PC-3 (cell line): Measurements from ENCODE around the gene TRIM16. TPM values are rescaled to one million over a fixed set of nuclear protein-coding genes. Genes with fewer than 3 reads are reported as not detected.

Source experiments
- ATAC-seq: fragments of 200-7000 bp; cut with Tn5 transposase; 2 replicates; pipeline ENCODE4 v1.9.1; 2020; ENCODE audit warnings: mild to moderate bottlenecking, moderate library complexity
- BruUV-seq: library from RNA; stranded (reverse); fragments of 400-500 nt; replicated peaks from 2 replicates; lab custom pipeline; 2021; lab: Mats Ljungman, UMichigan
- CTCF ChIA-PET: fragments of 300-600 bp; sonication (Branson Sonifier 250); formaldehyde crosslinking; loops from one replicate; lab custom pipeline; 2022; ENCODE audit warnings: antibody characterized with exemption; lab: Charles Lee
- POLR2A ChIA-PET: fragments of 300-600 bp; sonication (Branson Sonifier 250); formaldehyde crosslinking; loops from one replicate; lab custom pipeline; 2022; ENCODE audit warnings: antibody characterized with exemption; ENCODE audit not compliant: unreplicated experiment; lab: Charles Lee
- DNase-seq: peaks from one replicate; pipeline ENCODE4 v3.0.0-alpha.2; 2015
- H2AFZ ChIP-seq: fragments of 300-600 bp; sonication (generic); 2 replicates; pipeline ENCODE4 v1.6.0; 2016; ENCODE audit warnings: antibody characterized with exemption, low read length
- H3F3A ChIP-seq: fragments of 300-600 bp; sonication (generic); one replicate; pipeline ENCODE4 v1.6.0; 2017; ENCODE audit warnings: antibody characterized with exemption, low read length, control low read depth, mild to moderate bottlenecking; ENCODE audit not compliant: unreplicated experiment
- H3K27ac ChIP-seq: fragments of 300-600 bp; sonication (generic); 2 replicates; pipeline ENCODE4 v1.5.1; 2016; ENCODE audit warnings: mild to moderate bottlenecking, low read length
- H3K27me3 ChIP-seq: fragments of 300-600 bp; sonication (generic); 2 replicates; pipeline ENCODE4 v1.6.1; 2016; ENCODE audit warnings: low read length, mixed read lengths
- H3K36me3 ChIP-seq: fragments of 300-600 bp; sonication (generic); 2 replicates; pipeline ENCODE4 v1.6.1; 2016; ENCODE audit warnings: low read depth, mixed run types, low read length, mixed read lengths
- H3K4me1 ChIP-seq: fragments of 300-600 bp; sonication (generic); 2 replicates; pipeline ENCODE4 v1.5.1; 2016; ENCODE audit warnings: low read length; ENCODE audit not compliant: insufficient read depth
- H3K4me2 ChIP-seq: fragments of 300-600 bp; sonication (generic); 2 replicates; pipeline ENCODE4 v1.6.0; 2016; ENCODE audit warnings: low read length
- H3K4me3 ChIP-seq: fragments of 300-600 bp; sonication (generic); 2 replicates; pipeline ENCODE4 v1.5.1; 2016; ENCODE audit warnings: mild to moderate bottlenecking, low read length, mixed read lengths
- H3K79me2 ChIP-seq: fragments of 300-600 bp; sonication (generic); 2 replicates; pipeline ENCODE4 v1.6.1; 2017; ENCODE audit warnings: low read length, mixed read lengths
- H3K9ac ChIP-seq: fragments of 300-600 bp; sonication (generic); 2 replicates; pipeline ENCODE4 v1.6.0; 2016; ENCODE audit warnings: mild to moderate bottlenecking, low read length
- H3K9me2 ChIP-seq: fragments of 300-600 bp; sonication (generic); replicated peaks from 2 replicates; pipeline ENCODE4 v1.6.1; 2016; ENCODE audit warnings: mixed run types, low read length, mixed read lengths
- H3K9me3 ChIP-seq: fragments of 300-600 bp; sonication (generic); 2 replicates; pipeline ENCODE4 v1.6.1; 2016; ENCODE audit warnings: low read length, mixed read lengths
- H4K20me1 ChIP-seq: fragments of 300-600 bp; sonication (generic); 2 replicates; pipeline ENCODE4 v1.6.1; 2016; ENCODE audit warnings: low read length, mixed read lengths
- EZH2 ChIP-seq: fragments of 300-600 bp; sonication (generic); IDR thresholded peaks from one replicate; pipeline ENCODE4 v1.6.1; 2017; ENCODE audit warnings: antibody characterized with exemption, mild to moderate bottlenecking, low read length; ENCODE audit not compliant: unreplicated experiment
- EZH2phosphoT487 ChIP-seq: fragments of 300-600 bp; sonication (generic); IDR thresholded peaks from 2 replicates; pipeline ENCODE4 v1.6.1; 2018; ENCODE audit warnings: mild to moderate bottlenecking, antibody characterized with exemption, low read length, borderline replicate concordance
- intact Hi-C: fragments of 100-400 bp; cut with micrococcal nuclease; formaldehyde crosslinking; loops from 2 replicates; pipeline ENCODE4 v1.9.0; 2023
- total RNA-seq: library from RNA; depleted of rRNA; stranded (reverse); fragments of >200 nt; gene quantifications from 2 replicates; pipeline ENCODE4 v1.2.3, GENCODE V29; 2014
- TF ChIP-seq, protein P1 (sequence below): fragments of 300-600 bp; sonication (generic); conservative IDR thresholded peaks from 2 replicates; pipeline ENCODE4 v1.5.1; 2017; ENCODE audit warnings: antibody characterized with exemption, low read depth, mild to moderate bottlenecking, low read length

The TRIM16 gene
- total RNA-seq, 1 experiment from 2014 or later, result 76.6 TPM

- H3K4me1 ChIP-seq, result peaks cover 49% of the 10 kb centered on the region
- no peaks in the 10 kb centered on the region for H4K20me1 ChIP-seq
- H3K9me2 ChIP-seq, result no peaks in the 10 kb centered on the region
- H3K9ac ChIP-seq, result no peak overlapping the region
- no peaks in the 10 kb centered on the region for H3K79me2 ChIP-seq
- POLR2A ChIA-PET, result interaction anchor here (1.2 kb wide), 1 partner anchor 8 kb away, joined by 3 read pairs; no protein-coding TSS in a partner anchor
- no TSS peak for BruUV-seq
- H3K27me3 ChIP-seq, result no peaks in the 10 kb centered on the region
- H3K4me3 ChIP-seq, result no peak overlapping the region
- ATAC-seq, result no peak
- CTCF ChIA-PET, result no interaction called here
- H3F3A ChIP-seq, result peaks cover 19% of the 10 kb centered on the region
- no peak overlapping the region for H2AFZ ChIP-seq
- peak overlapping the region; percentile 96 for H3K27ac ChIP-seq
- TF ChIP-seq EZH2 (no peak), EZH2phosphoT487 (no peak)
- TF ChIP-seq, protein P1, sequence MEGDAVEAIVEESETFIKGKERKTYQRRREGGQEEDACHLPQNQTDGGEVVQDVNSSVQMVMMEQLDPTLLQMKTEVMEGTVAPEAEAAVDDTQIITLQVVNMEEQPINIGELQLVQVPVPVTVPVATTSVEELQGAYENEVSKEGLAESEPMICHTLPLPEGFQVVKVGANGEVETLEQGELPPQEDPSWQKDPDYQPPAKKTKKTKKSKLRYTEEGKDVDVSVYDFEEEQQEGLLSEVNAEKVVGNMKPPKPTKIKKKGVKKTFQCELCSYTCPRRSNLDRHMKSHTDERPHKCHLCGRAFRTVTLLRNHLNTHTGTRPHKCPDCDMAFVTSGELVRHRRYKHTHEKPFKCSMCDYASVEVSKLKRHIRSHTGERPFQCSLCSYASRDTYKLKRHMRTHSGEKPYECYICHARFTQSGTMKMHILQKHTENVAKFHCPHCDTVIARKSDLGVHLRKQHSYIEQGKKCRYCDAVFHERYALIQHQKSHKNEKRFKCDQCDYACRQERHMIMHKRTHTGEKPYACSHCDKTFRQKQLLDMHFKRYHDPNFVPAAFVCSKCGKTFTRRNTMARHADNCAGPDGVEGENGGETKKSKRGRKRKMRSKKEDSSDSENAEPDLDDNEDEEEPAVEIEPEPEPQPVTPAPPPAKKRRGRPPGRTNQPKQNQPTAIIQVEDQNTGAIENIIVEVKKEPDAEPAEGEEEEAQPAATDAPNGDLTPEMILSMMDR, result no peak
- H3K9me3 ChIP-seq, result no peaks in the 10 kb centered on the region
- peaks cover 14% of the 10 kb centered on the region for H3K36me3 ChIP-seq
- intact Hi-C loops, result no loop called here
- peak overlapping the region; percentile 74 for H3K4me2 ChIP-seq
- peak; percentile 52 for DNase-seq
Measured at GRCh38 chr17:15660077-15660476, 24.0 kb downstream of the TRIM16 start.

DNA sequence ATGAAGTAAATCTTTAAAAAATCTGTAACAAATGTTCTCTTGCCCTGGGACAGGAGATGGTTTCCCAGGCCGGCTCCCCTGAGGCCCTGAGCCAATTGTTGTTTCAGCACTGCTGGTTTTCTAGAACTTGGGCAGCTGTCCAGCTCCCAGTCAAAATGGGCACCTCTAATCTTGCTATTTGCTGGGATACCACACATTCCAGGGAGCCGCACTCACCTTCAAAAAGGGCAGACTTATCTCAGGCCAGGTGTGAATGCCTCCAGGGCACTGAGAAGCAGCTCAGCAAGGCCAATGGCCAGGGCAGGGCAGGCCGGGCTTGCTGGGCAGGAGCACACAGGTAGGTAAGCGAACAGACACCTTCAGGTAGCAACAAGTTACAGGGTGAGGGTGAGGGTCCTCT, 24.4 kb downstream of the TRIM16 start:
- POLR2A ChIA-PET, result interaction anchor here (1.2 kb wide), 1 partner anchor 8 kb away, joined by 3 read pairs; no protein-coding TSS in a partner anchor
- H3K4me1 ChIP-seq, result peaks cover 52% of the 10 kb centered on the region
- H2AFZ ChIP-seq, result no peak overlapping the region
- peak overlapping the region; percentile 96 for H3K27ac ChIP-seq
- peak overlapping the region; percentile 72; the same call in 1 of the 2 replicates for H3K9ac ChIP-seq
- no peaks in the 10 kb centered on the region for H3K9me2 ChIP-seq
- peaks cover 14% of the 10 kb centered on the region for H3K36me3 ChIP-seq
- ATAC-seq (peak; percentile 67), DNase-seq (peak; percentile 97)
- CTCF ChIA-PET, result no interaction called here
- TF ChIP-seq, protein P1, result no peak
- TF ChIP-seq EZH2 (no peak), EZH2phosphoT487 (no peak)
- H3K79me2 ChIP-seq, result no peaks in the 10 kb centered on the region
- peak overlapping the region; percentile 74 for H3K4me2 ChIP-seq
- intact Hi-C loops, result no loop called here
- BruUV-seq, result no TSS peak
- no peaks in the 10 kb centered on the region for H3K9me3 ChIP-seq
- no peaks in the 10 kb centered on the region for H3K27me3 ChIP-seq
- no peaks in the 10 kb centered on the region for H4K20me1 ChIP-seq
- H3K4me3 ChIP-seq, result no peak overlapping the region
- H3F3A ChIP-seq, result peaks cover 19% of the 10 kb centered on the region

DNA sequence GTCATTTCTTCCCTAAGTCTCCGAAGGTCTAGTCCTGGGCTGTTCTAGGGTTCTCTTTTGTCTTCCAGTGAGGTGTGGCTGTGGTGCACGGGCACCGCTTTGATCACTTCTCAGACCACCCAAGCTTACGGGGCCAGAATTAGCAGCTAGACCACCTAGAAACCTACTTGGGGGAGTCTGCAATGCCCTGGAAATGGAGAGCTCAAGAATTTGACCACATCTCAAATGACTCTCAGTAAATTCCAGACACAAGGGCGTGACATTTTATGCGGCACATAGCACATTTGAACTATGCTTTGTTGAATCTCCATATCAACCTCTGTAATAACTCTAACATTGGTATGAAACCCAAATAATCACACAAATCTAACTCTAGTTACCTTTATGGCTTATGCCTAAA, 24.9 kb downstream of the TRIM16 start:
- Histone ChIP-seq H3K36me3 (peaks cover 10% of the 10 kb centered on the region), H4K20me1 (no peaks in the 10 kb centered on the region), H3K4me3 (0 out of 2 replicates have a peak overlapping the region, but pooled peaks have one; percentile 1), H3K27me3 (no peaks in the 10 kb centered on the region), H3K79me2 (no peaks in the 10 kb centered on the region), H2AFZ (no peak overlapping the region), H3K9me2 (no peaks in the 10 kb centered on the region), H3K27ac (peak overlapping the region; percentile 96), H3K9ac (peak overlapping the region; percentile 72), H3F3A (peaks cover 19% of the 10 kb centered on the region), H3K9me3 (no peaks in the 10 kb centered on the region), H3K4me1 (peaks cover 52% of the 10 kb centered on the region), H3K4me2 (peak overlapping the region; percentile 74)
- intact Hi-C loops, result no loop called here
- CTCF ChIA-PET, result no interaction called here
- no TSS peak for BruUV-seq
- no peak for DNase-seq
- no peak for ATAC-seq
- TF ChIP-seq, protein P1, result no peak
- TF ChIP-seq EZH2, result no peak
- POLR2A ChIA-PET, result interaction anchor here (1.2 kb wide), 1 partner anchor 8 kb away, joined by 3 read pairs; no protein-coding TSS in a partner anchor
